Measurements from ENCODE around the gene FREM2.

FREM2 gene

GRCh38 chr13:38758277-38758676, 71.4 kb downstream of the FREM2 start:
- no peaks in the 10 kb centered on the region for H3K9me2 ChIP-seq (replicated peaks; ENCODE audit: insufficient read depth, low read length)
- no peaks in the 10 kb centered on the region for H3K79me2 ChIP-seq (ENCODE audit: insufficient read depth, low read length)
- H2AFZ ChIP-seq (ENCODE audit: low read depth, low read length, severe bottlenecking), result no peak overlapping the region
- H3K9ac ChIP-seq (ENCODE audit: low read length), result no peak overlapping the region
- H3K9me3 ChIP-seq (ENCODE audit: insufficient read depth, low read length), result no peaks in the 10 kb centered on the region
- H3K4me3 ChIP-seq (ENCODE audit: insufficient read depth, low read length, poor library complexity, severe bottlenecking), result no peak overlapping the region
- no peaks in the 10 kb centered on the region for H3K27me3 ChIP-seq (ENCODE audit: low read length)
- H3K27ac ChIP-seq (ENCODE audit: low read depth, low read length), result no peak overlapping the region
- no peaks in the 10 kb centered on the region for H3K36me3 ChIP-seq (ENCODE audit: low read length)
- no peaks in the 10 kb centered on the region for H3F3A ChIP-seq (ENCODE audit: insufficient read depth)
- no peaks in the 10 kb centered on the region for H4K20me1 ChIP-seq (ENCODE audit: low read depth, low read length)
- no peak for TF ChIP-seq CTCF (IDR thresholded peaks at IDR 0.05; ENCODE audit: insufficient read depth, low read length, poor library complexity, severe bottlenecking)
- TF ChIP-seq EZH2phosphoT487 (conservative IDR thresholded peaks at IDR 0.05; ENCODE audit: low read length), result no peak
- H3K4me2 ChIP-seq (ENCODE audit: low read depth, low read length, poor library complexity, severe bottlenecking), result no peak overlapping the region

DNA sequence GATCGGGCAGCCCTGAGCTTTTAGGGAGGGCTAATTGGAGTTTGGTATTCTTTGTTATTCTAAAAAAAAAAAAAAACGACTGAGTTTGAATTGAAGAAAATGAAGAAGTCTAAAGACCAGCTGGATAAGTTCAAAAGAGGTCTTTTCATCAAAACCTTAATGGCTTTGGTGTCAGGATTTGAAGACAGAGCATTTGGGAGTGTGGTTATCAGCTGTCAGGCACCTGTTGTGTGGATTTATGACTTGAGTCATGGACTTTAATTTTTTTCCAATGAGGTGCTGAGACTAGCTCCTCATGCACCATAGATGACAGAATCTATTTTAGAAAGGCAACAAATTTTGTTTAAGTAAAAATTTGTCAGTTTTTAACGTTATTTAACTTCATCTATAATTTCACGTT, 72.5 kb downstream of the FREM2 start:
- no peak overlapping the region for H3K9ac ChIP-seq (ENCODE audit: low read length)
- no peaks in the 10 kb centered on the region for H3K9me3 ChIP-seq (ENCODE audit: insufficient read depth, low read length)
- TF ChIP-seq CTCF (IDR thresholded peaks at IDR 0.05; ENCODE audit: insufficient read depth, low read length, poor library complexity, severe bottlenecking) (no peak), EZH2phosphoT487 (conservative IDR thresholded peaks at IDR 0.05; ENCODE audit: low read length) (no peak)
- no peaks in the 10 kb centered on the region for H3K9me2 ChIP-seq (replicated peaks; ENCODE audit: insufficient read depth, low read length)
- H3K27me3 ChIP-seq (ENCODE audit: low read length), result no peaks in the 10 kb centered on the region
- no peak overlapping the region for H3K4me3 ChIP-seq (ENCODE audit: insufficient read depth, low read length, poor library complexity, severe bottlenecking)
- H3F3A ChIP-seq (ENCODE audit: insufficient read depth), result no peaks in the 10 kb centered on the region
- H3K36me3 ChIP-seq (ENCODE audit: low read length), result no peaks in the 10 kb centered on the region
- no peak overlapping the region for H3K4me2 ChIP-seq (ENCODE audit: low read depth, low read length, poor library complexity, severe bottlenecking)
- H2AFZ ChIP-seq (ENCODE audit: low read depth, low read length, severe bottlenecking), result no peak overlapping the region
- H3K79me2 ChIP-seq (ENCODE audit: insufficient read depth, low read length), result no peaks in the 10 kb centered on the region
- no peaks in the 10 kb centered on the region for H4K20me1 ChIP-seq (ENCODE audit: low read depth, low read length)
- no peak overlapping the region for H3K27ac ChIP-seq (ENCODE audit: low read depth, low read length)

- H3K9me2 ChIP-seq (replicated peaks; ENCODE audit: insufficient read depth, low read length), result no peaks in the 10 kb centered on the region
- H3K4me3 ChIP-seq (ENCODE audit: insufficient read depth, low read length, poor library complexity, severe bottlenecking), result no peak overlapping the region
- no peak for TF ChIP-seq EZH2phosphoT487 (conservative IDR thresholded peaks at IDR 0.05; ENCODE audit: low read length)
- TF ChIP-seq CTCF (IDR thresholded peaks at IDR 0.05; ENCODE audit: insufficient read depth, low read length, poor library complexity, severe bottlenecking), result no peak
- H3K9ac ChIP-seq (ENCODE audit: low read length), result no peak overlapping the region
- no peaks in the 10 kb centered on the region for H4K20me1 ChIP-seq (ENCODE audit: low read depth, low read length)
- no peak overlapping the region for H3K4me2 ChIP-seq (ENCODE audit: low read depth, low read length, poor library complexity, severe bottlenecking)
- H3K9me3 ChIP-seq (ENCODE audit: insufficient read depth, low read length), result no peaks in the 10 kb centered on the region
- H3K27ac ChIP-seq (ENCODE audit: low read depth, low read length), result no peak overlapping the region
- H3K27me3 ChIP-seq (ENCODE audit: low read length), result no peaks in the 10 kb centered on the region
- H3F3A ChIP-seq (ENCODE audit: insufficient read depth), result no peaks in the 10 kb centered on the region
- no peaks in the 10 kb centered on the region for H3K36me3 ChIP-seq (ENCODE audit: low read length)
- no peak overlapping the region for H2AFZ ChIP-seq (ENCODE audit: low read depth, low read length, severe bottlenecking)
- H3K79me2 ChIP-seq (ENCODE audit: insufficient read depth, low read length), result no peaks in the 10 kb centered on the region
These were observed 76.8 kb downstream of the FREM2 start for GRCh38 chr13:38763446-38764381.
